Ishikawa (cell line): ENCODE data around the gene IBSP.

Source experiments
- CREB1 ChIP-seq: IDR thresholded peaks from 2 replicates; pipeline ENCODE4 v1.6.1; 2012; ENCODE audit warnings: low read depth
- TAF1 ChIP-seq: IDR thresholded peaks from 2 replicates; pipeline ENCODE4 v1.6.1; 2012; ENCODE audit warnings: low read depth, mild to moderate bottlenecking
- ZBTB7A ChIP-seq: IDR thresholded peaks from 2 replicates; pipeline ENCODE4 v1.6.1; 2012; ENCODE audit warnings: low read depth
- TF ChIP-seq, protein P1 (sequence below): IDR thresholded peaks from 2 replicates; pipeline ENCODE4 v1.6.1; 2012; ENCODE audit warnings: low read depth, mild to moderate bottlenecking

DNA sequence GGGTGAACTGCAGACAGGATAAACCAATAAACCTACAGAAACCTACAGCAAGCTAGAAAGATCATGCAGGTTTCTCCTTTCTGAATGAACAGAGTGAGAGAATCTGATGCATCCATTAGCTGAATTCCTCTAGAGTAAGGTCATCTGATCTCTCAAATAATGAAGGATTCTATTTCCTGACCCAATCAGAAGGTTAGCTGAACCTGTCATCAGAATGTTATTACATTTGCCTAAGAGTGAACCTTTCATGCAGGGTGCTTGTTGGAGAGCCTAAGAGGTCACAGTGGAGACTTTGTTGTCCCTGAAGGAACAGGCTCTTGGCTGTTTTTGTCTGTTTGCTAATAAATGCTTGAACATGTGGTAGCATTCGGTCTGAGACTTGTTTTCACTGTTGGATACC lies 57.5 kb downstream of the IBSP start:
- TF ChIP-seq ZBTB7A: no peak
- TF ChIP-seq CREB1: no peak
- TF ChIP-seq, protein P1, sequence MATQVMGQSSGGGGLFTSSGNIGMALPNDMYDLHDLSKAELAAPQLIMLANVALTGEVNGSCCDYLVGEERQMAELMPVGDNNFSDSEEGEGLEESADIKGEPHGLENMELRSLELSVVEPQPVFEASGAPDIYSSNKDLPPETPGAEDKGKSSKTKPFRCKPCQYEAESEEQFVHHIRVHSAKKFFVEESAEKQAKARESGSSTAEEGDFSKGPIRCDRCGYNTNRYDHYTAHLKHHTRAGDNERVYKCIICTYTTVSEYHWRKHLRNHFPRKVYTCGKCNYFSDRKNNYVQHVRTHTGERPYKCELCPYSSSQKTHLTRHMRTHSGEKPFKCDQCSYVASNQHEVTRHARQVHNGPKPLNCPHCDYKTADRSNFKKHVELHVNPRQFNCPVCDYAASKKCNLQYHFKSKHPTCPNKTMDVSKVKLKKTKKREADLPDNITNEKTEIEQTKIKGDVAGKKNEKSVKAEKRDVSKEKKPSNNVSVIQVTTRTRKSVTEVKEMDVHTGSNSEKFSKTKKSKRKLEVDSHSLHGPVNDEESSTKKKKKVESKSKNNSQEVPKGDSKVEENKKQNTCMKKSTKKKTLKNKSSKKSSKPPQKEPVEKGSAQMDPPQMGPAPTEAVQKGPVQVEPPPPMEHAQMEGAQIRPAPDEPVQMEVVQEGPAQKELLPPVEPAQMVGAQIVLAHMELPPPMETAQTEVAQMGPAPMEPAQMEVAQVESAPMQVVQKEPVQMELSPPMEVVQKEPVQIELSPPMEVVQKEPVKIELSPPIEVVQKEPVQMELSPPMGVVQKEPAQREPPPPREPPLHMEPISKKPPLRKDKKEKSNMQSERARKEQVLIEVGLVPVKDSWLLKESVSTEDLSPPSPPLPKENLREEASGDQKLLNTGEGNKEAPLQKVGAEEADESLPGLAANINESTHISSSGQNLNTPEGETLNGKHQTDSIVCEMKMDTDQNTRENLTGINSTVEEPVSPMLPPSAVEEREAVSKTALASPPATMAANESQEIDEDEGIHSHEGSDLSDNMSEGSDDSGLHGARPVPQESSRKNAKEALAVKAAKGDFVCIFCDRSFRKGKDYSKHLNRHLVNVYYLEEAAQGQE: no peak
- no peak for TF ChIP-seq TAF1
